Naive thymus-derived CD4-positive, alpha-beta T cell (primary cell): ENCODE measurements around the gene FOXP4. TPM values are rescaled to one million over a fixed set of nuclear protein-coding genes. Genes with fewer than 3 reads are reported as not detected.

Experiments used
- ATAC-seq: fragments of 150-1000 bp; cut with Tn5 transposase; 2 replicates; pipeline ENCODE4 v1.10.0; 2021; ENCODE audit warnings: mild to moderate bottlenecking, moderate library complexity
- CTCF ChIA-PET: fragments of 350-600 bp; sonication (Branson Sonifier 250); formaldehyde crosslinking; loops from one replicate; lab custom pipeline; 2021; ENCODE audit warnings: antibody characterized with exemption; lab: Charles Lee
- POLR2A ChIA-PET: fragments of 350-600 bp; sonication (Branson Sonifier 250); formaldehyde crosslinking; loops from one replicate; lab custom pipeline; 2021; ENCODE audit warnings: antibody characterized with exemption, inconsistent platforms; lab: Charles Lee
- DNase-seq, 9 donors: peaks; one replicate each; pipeline versions ENCODE4 v3.0.0 to v3.0.0-alpha.2; 2020 to 2022; ENCODE audit warnings: mixed read lengths in 1 of 9
- H3K27ac ChIP-seq: one replicate; pipeline ENCODE4 v1.7.0; 2013; ENCODE audit warnings: mild to moderate bottlenecking, low read depth, low read length, moderate library complexity
- H3K27me3 ChIP-seq, 2 donors: one replicate each; pipeline ENCODE4 v1.7.0; 2013; ENCODE audit warnings: low read length in 2 of 2, mild to moderate bottlenecking in 2 of 2, moderate library complexity in 2 of 2; ENCODE audit not compliant: control insufficient read depth in 2 of 2, insufficient read depth in 2 of 2
- H3K36me3 ChIP-seq, 3 experiments: 1 replicate in 2 of 3; 2 replicates in 1 of 3; pipeline ENCODE4 v1.7.0; 2013; ENCODE audit warnings: low read length in 3 of 3, mild to moderate bottlenecking in 3 of 3, moderate library complexity in 1 of 3; ENCODE audit not compliant: insufficient read depth in 3 of 3, control insufficient read depth in 2 of 3
- H3K4me1 ChIP-seq, 2 donors: one replicate each; pipeline ENCODE4 v1.7.0; 2013; ENCODE audit warnings: low read length in 2 of 2, mild to moderate bottlenecking in 2 of 2, moderate library complexity in 1 of 2; ENCODE audit not compliant: control insufficient read depth in 2 of 2, insufficient read depth in 2 of 2
- H3K4me3 ChIP-seq: 2 replicates; pipeline ENCODE4 v1.7.0; 2013; ENCODE audit warnings: mild to moderate bottlenecking, low read length
- H3K9me3 ChIP-seq, 3 experiments: 1 replicate in 2 of 3; 2 replicates in 1 of 3; pipeline ENCODE4 v1.7.0; 2013; ENCODE audit warnings: low read length in 3 of 3; ENCODE audit not compliant: control insufficient read depth in 2 of 3
- H3K27ac Mint-ChIP-seq, 9 donors: one replicate each; pipeline ENCODE4 v1.8.0; 2020 to 2022; ENCODE audit warnings: mixed read lengths in 9 of 9, mild to moderate bottlenecking in 8 of 9, moderate library complexity in 5 of 9, inconsistent platforms in 2 of 9
- H3K27me3 Mint-ChIP-seq, 5 donors: one replicate each; pipeline ENCODE4 v1.8.0; 2021 to 2022; ENCODE audit warnings: mixed read lengths in 5 of 5, mild to moderate bottlenecking in 1 of 5
- H3K36me3 Mint-ChIP-seq, 5 donors: one replicate each; pipeline ENCODE4 v1.8.0; 2020 to 2022; ENCODE audit warnings: mixed read lengths in 5 of 5, mild to moderate bottlenecking in 3 of 5, inconsistent platforms in 1 of 5
- H3K4me1 Mint-ChIP-seq, 7 donors: one replicate each; pipeline ENCODE4 v1.8.0; 2020 to 2022; ENCODE audit warnings: mixed read lengths in 7 of 7, mild to moderate bottlenecking in 3 of 7, inconsistent platforms in 1 of 7
- H3K4me3 Mint-ChIP-seq, 10 donors: one replicate each; pipeline ENCODE4 v1.8.0; 2020 to 2022; ENCODE audit warnings: mild to moderate bottlenecking in 10 of 10, mixed read lengths in 10 of 10, moderate library complexity in 6 of 10, inconsistent platforms in 2 of 10
- H3K9me3 Mint-ChIP-seq, 11 donors: one replicate each; pipeline ENCODE4 v1.8.0; 2020 to 2022; ENCODE audit warnings: mixed read lengths in 11 of 11, mild to moderate bottlenecking in 4 of 11, inconsistent platforms in 1 of 11, moderate library complexity in 1 of 11
- intact Hi-C, 2 donors: fragments of 100-400 bp; cut with micrococcal nuclease; formaldehyde crosslinking; loops; one replicate each; pipeline ENCODE4 v1.15.1; 2023
- polyA plus RNA-seq, 2 donors: library from polyadenylated mRNA; unstranded; fragments of 300-500 nt; fragmentation: Illumina TruSeq; gene quantifications; one replicate each; pipeline ENCODE4 v1.2.3, GENCODE V29; 2021
- total RNA-seq, 6 experiments: library from RNA in 5 of 6; stranded (reverse) in 5 of 6; gene quantifications; 1 replicate in 5 of 6; 2 replicates in 1 of 6; pipeline ENCODE4 v1.2.3 and lab custom pipeline; 2021 to 2026

Gene FOXP4
- total and polyA plus RNA-seq, 7 experiments from 2014 or later, result 0.07 to 7.6 (median 4.4) TPM

GRCh38 chr6:41584205-41584604 lies 38.0 kb downstream of the FOXP4 start:
- Histone ChIP-seq H3K36me3 (peaks cover 0 to 3% (median 0%) of the 10 kb centered on the region in 3 experiments), H3K27ac (no peak overlapping the region), H3K4me3 (no peak overlapping the region), H3K9me3 (no peaks in the 10 kb centered on the region), H3K4me1 (no peaks in the 10 kb centered on the region), H3K27me3 (no peaks in the 10 kb centered on the region)
- Mint-ChIP-seq H3K4me3 (no peak overlapping the region), H3K36me3 (peaks cover 0 to 12% (median 0%) of the 10 kb centered on the region in 5 donors), H3K4me1 (peaks cover 0 to 5% (median 0%) of the 10 kb centered on the region in 7 donors), H3K27ac (no peak overlapping the region), H3K27me3 (no peaks in the 10 kb centered on the region), H3K9me3 (no peaks in the 10 kb centered on the region)
- ATAC-seq (no peak), DNase-seq (no peak)
- intact Hi-C loops, result no loop called here
- CTCF ChIA-PET, result interaction anchor here (1.0 kb wide), 1 partner anchor 160 kb away, joined by 4 read pairs; no protein-coding TSS in a partner anchor
- POLR2A ChIA-PET, result no interaction called here

- Histone ChIP-seq H3K4me3 (no peak overlapping the region), H3K4me1 (no peaks in the 10 kb centered on the region), H3K27ac (no peak overlapping the region), H3K36me3 (peaks cover 0 to 3% (median 0%) of the 10 kb centered on the region in 3 experiments), H3K9me3 (no peaks in the 10 kb centered on the region), H3K27me3 (no peaks in the 10 kb centered on the region)
- DNase-seq (no peak), ATAC-seq (no peak)
- CTCF ChIA-PET, result no interaction called here
- H3K4me3 Mint-ChIP-seq, result no peak overlapping the region
- H3K27ac Mint-ChIP-seq, result no peak overlapping the region
- intact Hi-C loops, result no loop called here
- POLR2A ChIA-PET, result no interaction called here
- no peaks in the 10 kb centered on the region for H3K27me3 Mint-ChIP-seq
- peaks cover 0 to 5% (median 0%) of the 10 kb centered on the region in 7 donors for H3K4me1 Mint-ChIP-seq
- H3K9me3 Mint-ChIP-seq, result no peaks in the 10 kb centered on the region
- peaks cover 0 to 10% (median 0%) of the 10 kb centered on the region in 5 donors for H3K36me3 Mint-ChIP-seq
Observed at GRCh38 chr6:41584668-41585205, 38.6 kb downstream of the FOXP4 start.

GRCh38 chr6:41585605-41586004 lies 39.4 kb downstream of the FOXP4 start:
- Mint-ChIP-seq H3K4me1 (peaks cover 0 to 5% (median 0%) of the 10 kb centered on the region in 7 donors), H3K36me3 (peaks cover 0 to 6% (median 0%) of the 10 kb centered on the region in 5 donors), H3K9me3 (no peaks in the 10 kb centered on the region), H3K27ac (no peak overlapping the region), H3K4me3 (no peak overlapping the region), H3K27me3 (no peaks in the 10 kb centered on the region)
- Histone ChIP-seq H3K9me3 (no peaks in the 10 kb centered on the region), H3K36me3 (peaks cover 0 to 3% (median 0%) of the 10 kb centered on the region in 3 experiments), H3K4me3 (no peak overlapping the region), H3K27me3 (no peaks in the 10 kb centered on the region), H3K4me1 (no peaks in the 10 kb centered on the region), H3K27ac (no peak overlapping the region)
- ATAC-seq, result no peak
- POLR2A ChIA-PET, result no interaction called here
- intact Hi-C loops, result no loop called here
- CTCF ChIA-PET, result no interaction called here
- no peak for DNase-seq

- no peaks in the 10 kb centered on the region for H3K27me3 Mint-ChIP-seq
- Histone ChIP-seq H3K4me3 (no peak overlapping the region), H3K4me1 (no peaks in the 10 kb centered on the region), H3K36me3 (peaks cover 0 to 3% (median 0%) of the 10 kb centered on the region in 3 experiments), H3K9me3 (no peaks in the 10 kb centered on the region), H3K27ac (no peak overlapping the region), H3K27me3 (no peaks in the 10 kb centered on the region)
- ATAC-seq (no peak), DNase-seq (no peak)
- peaks cover 0 to 5% (median 0%) of the 10 kb centered on the region in 5 donors for H3K36me3 Mint-ChIP-seq
- H3K9me3 Mint-ChIP-seq, result no peaks in the 10 kb centered on the region
- ChIA-PET POLR2A (no interaction called here), CTCF (no interaction called here)
- H3K27ac Mint-ChIP-seq, result no peak overlapping the region
- intact Hi-C loops, result no loop called here
- H3K4me1 Mint-ChIP-seq, result peaks cover 0 to 5% (median 0%) of the 10 kb centered on the region in 7 donors
- H3K4me3 Mint-ChIP-seq, result no peak overlapping the region
Observed at GRCh38 chr6:41586252-41587007, 40.2 kb downstream of the FOXP4 start.

GRCh38 chr6:41587131-41587879 lies 41.1 kb downstream of the FOXP4 start:
- Histone ChIP-seq H3K4me3 (no peak overlapping the region), H3K27ac (no peak overlapping the region), H3K27me3 (no peaks in the 10 kb centered on the region), H3K36me3 (peaks cover 0 to 3% (median 0%) of the 10 kb centered on the region in 3 experiments), H3K9me3 (no peaks in the 10 kb centered on the region), H3K4me1 (peaks cover 0 to 5% of the 10 kb centered on the region in 2 donors)
- DNase-seq, result no peak
- CTCF ChIA-PET, result interaction anchor here (4.7 kb wide), 1 partner anchor 163 kb away, joined by 36 read pairs; no protein-coding TSS in a partner anchor
- H3K4me3 Mint-ChIP-seq, result no peak overlapping the region
- H3K27me3 Mint-ChIP-seq, result no peaks in the 10 kb centered on the region
- no peak for ATAC-seq
- no peak overlapping the region for H3K27ac Mint-ChIP-seq
- peaks cover 0 to 5% (median 0%) of the 10 kb centered on the region in 5 donors for H3K36me3 Mint-ChIP-seq
- intact Hi-C loops, result no loop called here
- POLR2A ChIA-PET, result no interaction called here
- no peaks in the 10 kb centered on the region for H3K9me3 Mint-ChIP-seq
- peaks cover 0 to 5% (median 0%) of the 10 kb centered on the region in 7 donors for H3K4me1 Mint-ChIP-seq

- peaks cover 0 to 5% (median 0%) of the 10 kb centered on the region in 5 donors for H3K36me3 Mint-ChIP-seq
- POLR2A ChIA-PET, result interaction anchor here (0.5 kb wide), 1 partner anchor 1151 kb away, joined by 6 read pairs; no protein-coding TSS in a partner anchor
- intact Hi-C loops, result no loop called here
Observed at GRCh38 chr6:41588111-41588510, 41.9 kb downstream of the FOXP4 start.

More at GRCh38 chr6:41588111-41588510, 41.9 kb downstream of the FOXP4 start:
- Mint-ChIP-seq H3K4me1 (peaks cover 0 to 5% (median 0%) of the 10 kb centered on the region in 7 donors), H3K27me3 (no peaks in the 10 kb centered on the region), H3K9me3 (no peaks in the 10 kb centered on the region), H3K4me3 (no peak overlapping the region), H3K27ac (no peak overlapping the region)
- CTCF ChIA-PET, result interaction anchor here (1.1 to 4.7 kb wide), 3 partner anchors 15 to 163 kb away, joined by 3 to 36 read pairs (median 3); no protein-coding TSS in a partner anchor
- Histone ChIP-seq H3K4me3 (no peak overlapping the region), H3K27me3 (no peaks in the 10 kb centered on the region), H3K4me1 (peaks cover 0 to 5% of the 10 kb centered on the region in 2 donors), H3K27ac (no peak overlapping the region), H3K9me3 (no peaks in the 10 kb centered on the region), H3K36me3 (peaks cover 0 to 3% (median 0%) of the 10 kb centered on the region in 3 experiments)
- ATAC-seq, result no peak
- DNase-seq, result no peak
